ENCODE measurements around the gene TBK1. TPM values are rescaled to one million over a fixed set of nuclear protein-coding genes. Genes with fewer than 3 reads are reported as not detected.

The TBK1 gene
- total and polyA plus RNA-seq, 9 of the 15 experiments (the other 6 are each of a cell fraction or from before 2014, with no cell fraction given): 20.4 to 42.0 (median 27.8) TPM

DNA sequence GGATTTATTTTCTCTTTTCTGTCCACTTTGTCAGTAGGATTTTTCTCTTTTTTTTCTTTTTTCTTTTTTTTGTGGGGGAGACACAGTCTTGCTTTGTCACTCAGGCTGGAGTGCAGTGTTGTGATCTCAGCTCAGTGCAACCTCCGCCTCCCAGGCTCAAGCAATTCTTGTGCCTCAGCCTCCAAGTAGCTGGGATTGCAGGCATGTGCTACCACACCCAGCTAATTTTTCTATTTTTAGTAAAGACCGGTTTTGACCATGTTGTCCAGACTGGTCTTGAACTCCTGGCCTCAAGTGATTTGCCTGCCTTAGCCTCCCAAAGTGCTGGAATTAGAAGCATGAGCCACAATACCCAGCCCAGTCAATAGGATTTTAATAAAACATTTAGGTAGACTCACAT, 21.0 kb upstream of the TBK1 start:
- no peak for FAIRE-seq
- TF ChIP-seq, protein P1, sequence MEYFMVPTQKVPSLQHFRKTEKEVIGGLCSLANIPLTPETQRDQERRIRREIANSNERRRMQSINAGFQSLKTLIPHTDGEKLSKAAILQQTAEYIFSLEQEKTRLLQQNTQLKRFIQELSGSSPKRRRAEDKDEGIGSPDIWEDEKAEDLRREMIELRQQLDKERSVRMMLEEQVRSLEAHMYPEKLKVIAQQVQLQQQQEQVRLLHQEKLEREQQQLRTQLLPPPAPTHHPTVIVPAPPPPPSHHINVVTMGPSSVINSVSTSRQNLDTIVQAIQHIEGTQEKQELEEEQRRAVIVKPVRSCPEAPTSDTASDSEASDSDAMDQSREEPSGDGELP (CRISPR knock-in tag; IDR thresholded peaks at IDR 0.05; ENCODE audit: borderline replicate concordance): no peak
- no peak for TF ChIP-seq RFX1 (IDR thresholded peaks at IDR 0.05)
- no peak for TF ChIP-seq NCOR1 (IDR thresholded peaks at IDR 0.05)
- TF ChIP-seq MCM2 (IDR thresholded peaks at IDR 0.05; ENCODE audit: low read depth): no peak
- no peak for TF ChIP-seq GABPB1 (CRISPR knock-in tag; IDR thresholded peaks at IDR 0.05)
- TF ChIP-seq IRF2 (CRISPR knock-in tag; IDR thresholded peaks at IDR 0.05): no peak
- TF ChIP-seq TEAD1 (CRISPR knock-in tag; IDR thresholded peaks at IDR 0.05): no peak
- TF ChIP-seq, protein P2, sequence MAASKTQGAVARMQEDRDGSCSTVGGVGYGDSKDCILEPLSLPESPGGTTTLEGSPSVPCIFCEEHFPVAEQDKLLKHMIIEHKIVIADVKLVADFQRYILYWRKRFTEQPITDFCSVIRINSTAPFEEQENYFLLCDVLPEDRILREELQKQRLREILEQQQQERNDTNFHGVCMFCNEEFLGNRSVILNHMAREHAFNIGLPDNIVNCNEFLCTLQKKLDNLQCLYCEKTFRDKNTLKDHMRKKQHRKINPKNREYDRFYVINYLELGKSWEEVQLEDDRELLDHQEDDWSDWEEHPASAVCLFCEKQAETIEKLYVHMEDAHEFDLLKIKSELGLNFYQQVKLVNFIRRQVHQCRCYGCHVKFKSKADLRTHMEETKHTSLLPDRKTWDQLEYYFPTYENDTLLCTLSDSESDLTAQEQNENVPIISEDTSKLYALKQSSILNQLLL (CRISPR knock-in tag; IDR thresholded peaks at IDR 0.05; ENCODE audit: borderline replicate concordance): no peak
- TF ChIP-seq CBFA2T3 (IDR thresholded peaks at IDR 0.05): no peak
- TF ChIP-seq, protein P3, sequence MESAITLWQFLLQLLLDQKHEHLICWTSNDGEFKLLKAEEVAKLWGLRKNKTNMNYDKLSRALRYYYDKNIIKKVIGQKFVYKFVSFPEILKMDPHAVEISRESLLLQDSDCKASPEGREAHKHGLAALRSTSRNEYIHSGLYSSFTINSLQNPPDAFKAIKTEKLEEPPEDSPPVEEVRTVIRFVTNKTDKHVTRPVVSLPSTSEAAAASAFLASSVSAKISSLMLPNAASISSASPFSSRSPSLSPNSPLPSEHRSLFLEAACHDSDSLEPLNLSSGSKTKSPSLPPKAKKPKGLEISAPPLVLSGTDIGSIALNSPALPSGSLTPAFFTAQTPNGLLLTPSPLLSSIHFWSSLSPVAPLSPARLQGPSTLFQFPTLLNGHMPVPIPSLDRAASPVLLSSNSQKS (CRISPR knock-in tag; IDR thresholded peaks at IDR 0.05): no peak
- no peak for TF ChIP-seq ERF (CRISPR knock-in tag; IDR thresholded peaks at IDR 0.05)
- TF ChIP-seq MCM3 (IDR thresholded peaks at IDR 0.05): no peak
- TF ChIP-seq, protein P4, sequence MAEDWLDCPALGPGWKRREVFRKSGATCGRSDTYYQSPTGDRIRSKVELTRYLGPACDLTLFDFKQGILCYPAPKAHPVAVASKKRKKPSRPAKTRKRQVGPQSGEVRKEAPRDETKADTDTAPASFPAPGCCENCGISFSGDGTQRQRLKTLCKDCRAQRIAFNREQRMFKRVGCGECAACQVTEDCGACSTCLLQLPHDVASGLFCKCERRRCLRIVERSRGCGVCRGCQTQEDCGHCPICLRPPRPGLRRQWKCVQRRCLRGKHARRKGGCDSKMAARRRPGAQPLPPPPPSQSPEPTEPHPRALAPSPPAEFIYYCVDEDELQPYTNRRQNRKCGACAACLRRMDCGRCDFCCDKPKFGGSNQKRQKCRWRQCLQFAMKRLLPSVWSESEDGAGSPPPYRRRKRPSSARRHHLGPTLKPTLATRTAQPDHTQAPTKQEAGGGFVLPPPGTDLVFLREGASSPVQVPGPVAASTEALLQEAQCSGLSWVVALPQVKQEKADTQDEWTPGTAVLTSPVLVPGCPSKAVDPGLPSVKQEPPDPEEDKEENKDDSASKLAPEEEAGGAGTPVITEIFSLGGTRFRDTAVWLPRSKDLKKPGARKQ (CRISPR knock-in tag; IDR thresholded peaks at IDR 0.05): no peak
- TF ChIP-seq ZNF764 (CRISPR knock-in tag; IDR thresholded peaks at IDR 0.05; ENCODE audit: low read depth): no peak
- TF ChIP-seq, protein P5, sequence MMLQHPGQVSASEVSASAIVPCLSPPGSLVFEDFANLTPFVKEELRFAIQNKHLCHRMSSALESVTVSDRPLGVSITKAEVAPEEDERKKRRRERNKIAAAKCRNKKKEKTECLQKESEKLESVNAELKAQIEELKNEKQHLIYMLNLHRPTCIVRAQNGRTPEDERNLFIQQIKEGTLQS (IDR thresholded peaks at IDR 0.05): no peak
- TF ChIP-seq, protein P5 (CRISPR knock-in tag; conservative IDR thresholded peaks at IDR 0.05): no peak
- no peak for TF ChIP-seq ZNF212 (CRISPR knock-in tag; IDR thresholded peaks at IDR 0.05)
- TF ChIP-seq FOSL1 (tag; conservative IDR thresholded peaks at IDR 0.05): no peak
- no peak for TF ChIP-seq RBFOX2 (IDR thresholded peaks at IDR 0.05; ENCODE audit: low read depth, low read length)
- no peak for TF ChIP-seq PURB (CRISPR knock-in tag; IDR thresholded peaks at IDR 0.05; ENCODE audit: low read depth)

More for the DNA sequence above, 21.0 kb upstream of the TBK1 start:
- Histone ChIP-seq H4K20me1 (replicated peaks; ENCODE audit: control insufficient read depth, insufficient read depth, low read length) (no peaks in the 10 kb centered on the region), H3K4me1 (replicated peaks in 1 of 2; ENCODE audit: control insufficient read depth in 2 of 2, insufficient read depth in 2 of 2, low read length in 2 of 2) (no peaks in the 10 kb centered on the region), H3K79me2 (ENCODE audit: control insufficient read depth, insufficient read depth, low read length) (peaks cover 3% of the 10 kb centered on the region; the same call in 2 of the 3 replicates), H2AFZ (ENCODE audit: low read depth, low read length) (no peak overlapping the region), H3K27ac (ENCODE audit: extremely low read depth, low read depth, low read length) (no peak overlapping the region), H3K9me3 (replicated peaks; ENCODE audit: control insufficient read depth, insufficient read depth, low read depth, low read length) (no peaks in the 10 kb centered on the region), H3K9me1 (ENCODE audit: control insufficient read depth, insufficient read depth, low read length) (no peaks in the 10 kb centered on the region), H3K9ac (ENCODE audit: insufficient read depth in 1 of 2, low read depth in 2 of 2, low read length in 2 of 2) (no peak overlapping the region), H3K4me2 (ENCODE audit: insufficient read depth, low read length) (no peak overlapping the region), H3K4me3 (no peak overlapping the region), H3K36me3 (ENCODE audit: control insufficient read depth, insufficient read depth, low read length) (peaks cover 96% of the 10 kb centered on the region), H3K27me3 (ENCODE audit: control insufficient read depth in 2 of 2, insufficient read depth in 2 of 2, low read length in 2 of 2) (no peaks in the 10 kb centered on the region)
- no TSS peak for BruUV-seq (replicated peaks)
- POLR2A ChIA-PET: interaction anchor here (0.9 to 2.6 kb wide), 6 partner anchors 12 to 27 kb away, joined by 3 to 9 read pairs (median 4); partner anchors contain the start of gene XPOT
- intact Hi-C loops (cut with micrococcal nuclease): no loop called here
- in situ Hi-C loops (cut with MboI): no loop called here
- CTCF ChIA-PET (ENCODE audit: low intra/inter-chr PET ratio): no interaction called here
- 80% methylated on average over 2 of the region's 2 CpGs for WGBS (ENCODE audit: insufficient coverage, low coverage, missing lambda C conversion rate)
- no peak for ATAC-seq
- DNase-seq (ENCODE audit: extremely low read depth in 1 of 4, low spot score in 3 of 4): no peak
